Heart left ventricle (tissue), 13 donors: Measurements from ENCODE around the gene CYP19A1.

Experiments
- CTCF ChIP-seq, 12 donors: fragments of 200-600 bp; sonication (generic) in 4 of 12; IDR thresholded peaks; one replicate each; pipeline versions ENCODE4 v1.5.0 to v1.8.0; 2018 to 2022; ENCODE audit warnings: antibody characterized with exemption in 12 of 12, mild to moderate bottlenecking in 5 of 12
- POLR2A ChIP-seq, 2 donors: fragments of 450-650 bp; IDR thresholded peaks; one replicate each; pipeline ENCODE4 v1.6.1; 2017; ENCODE audit warnings: antibody characterized with exemption in 2 of 2, mild to moderate bottlenecking in 2 of 2, moderate library complexity in 2 of 2
- donor health status: ischemic (EF 13 %, LVEDD 7.1; RV severe dilation, severe dysfunction).
- donor health status: DM: no; HTN: yes; CAD: no.
- donor health status: DM: no; HTN: no; CAD: no.
- donor health status: ischemic (EF 25% LVEDD 6.9; RV normal size, moderate dysfunction).
- donor health status: ischemic (EF 25% LVEDD 5.7; RV mildly dilated, moderate dysfunction).
- donor health status: ischemic (EF 35%, LVEDD 5.7; RV mildly dilated, moderate dysfunction).
- donor health status: nonischemic (EF 11% LVEDD 7.7; RV severe dilation, severe dysfunction).
- donor health status: DM: yes; HTN: yes; CAD: no.
- donor health status: PGD.
- donor health status: ischemic (EF 29% LVEDD 5.4; RV normal size, mild dysfunction).
- donor health status: nonischemic (EF 23%, LVEDD 6.1; RV moderate dilation, normal function).

GRCh38 chr15:51313074-51313393 is 25.4 kb downstream of the CYP19A1 start:
- TF ChIP-seq CTCF (IDR thresholded peaks at IDR 0.05) (no peak), POLR2A (IDR thresholded peaks at IDR 0.05) (no peak)
